ENCODE data around the gene YPEL2. TPM values are rescaled to one million over a fixed set of nuclear protein-coding genes. Genes with fewer than 3 reads are reported as not detected.

The YPEL2 gene
- polyA plus RNA-seq, 2 of the 4 experiments (the other 2 are of a cell fraction): 5.4 to 8.2 TPM

DNA sequence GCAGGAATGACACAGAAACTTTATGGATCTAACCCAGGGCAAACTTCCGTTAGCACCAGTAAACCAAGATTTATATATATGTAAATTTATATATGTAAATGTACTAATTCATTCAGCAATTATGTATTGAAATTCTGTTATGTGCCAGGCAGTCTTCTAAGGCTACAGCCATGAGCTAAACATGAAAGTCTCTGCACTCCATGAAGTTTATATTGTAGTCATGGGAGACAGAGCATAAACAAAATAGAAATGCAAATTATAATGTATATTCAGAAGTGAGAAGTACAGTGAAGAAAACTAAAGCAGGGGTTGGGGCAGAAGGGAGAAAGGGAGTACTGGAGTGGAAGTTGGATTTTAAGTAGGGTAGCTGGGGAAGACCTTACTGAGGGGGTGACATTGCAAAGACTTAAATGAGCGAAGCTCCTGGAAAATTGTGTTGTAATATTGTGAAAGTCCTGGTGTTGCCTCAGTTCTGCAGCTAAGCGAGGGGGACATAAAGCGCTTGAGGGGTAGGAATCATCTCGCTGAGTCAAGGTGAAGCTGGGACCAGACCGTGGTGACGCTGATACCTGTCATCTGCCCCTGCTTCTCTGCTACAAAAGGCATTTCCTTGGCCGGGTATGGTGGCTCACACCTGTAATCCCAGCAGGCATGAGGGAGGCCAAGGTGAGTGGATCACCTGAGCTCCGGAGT, 64.8 kb downstream of the YPEL2 start:
- no peaks in the 10 kb centered on the region for H3K9me3 ChIP-seq
- FAIRE-seq (no peak), ATAC-seq (no peak), DNase-seq (ENCODE audit: low read depth in 1 of 2, low spot score in 1 of 2) (no peak)
- CTCF ChIA-PET: interaction anchor here (1.1 to 2.0 kb wide), 6 partner anchors 10 to 176 kb away, joined by 3 to 10 read pairs (median 5); partner anchors contain the start of gene GDPD1
- H3K4me2 ChIP-seq: no peak overlapping the region
- no peak overlapping the region for H3K4me3 ChIP-seq
- POLR2A ChIA-PET: no interaction called here
- no peak overlapping the region for H3K27ac ChIP-seq
- H3K4me1 ChIP-seq: peaks cover 8% of the 10 kb centered on the region
- TF ChIP-seq KDM1A (IDR thresholded peaks at IDR 0.05; ENCODE audit: low read depth) (no peak), HOXB5 (CRISPR knock-in tag; IDR thresholded peaks at IDR 0.05) (no peak), CHD2 (IDR thresholded peaks at IDR 0.05; ENCODE audit: low read length, partially characterized antibody) (no peak), EHMT2 (IDR thresholded peaks at IDR 0.05; ENCODE audit: low read depth) (no peak), FOSL2 (IDR thresholded peaks at IDR 0.05) (no peak), FOSL2 (CRISPR knock-in tag; IDR thresholded peaks at IDR 0.05) (no peak), EHF (CRISPR knock-in tag; IDR thresholded peaks at IDR 0.05) (no peak), MYC (IDR thresholded peaks at IDR 0.05; ENCODE audit: borderline replicate concordance, low read length) (no peak), GATA3 (IDR thresholded peaks at IDR 0.05; ENCODE audit: borderline replicate concordance) (no peak), CHD4 (IDR thresholded peaks at IDR 0.05; ENCODE audit: borderline replicate concordance) (no peak), ESRRA (IDR thresholded peaks at IDR 0.05; ENCODE audit: borderline replicate concordance, low read length) (no peak), RFX5 (IDR thresholded peaks at IDR 0.05) (no peak), SMC3 (IDR thresholded peaks at IDR 0.05) (no peak)
- TF ChIP-seq, protein P1, sequence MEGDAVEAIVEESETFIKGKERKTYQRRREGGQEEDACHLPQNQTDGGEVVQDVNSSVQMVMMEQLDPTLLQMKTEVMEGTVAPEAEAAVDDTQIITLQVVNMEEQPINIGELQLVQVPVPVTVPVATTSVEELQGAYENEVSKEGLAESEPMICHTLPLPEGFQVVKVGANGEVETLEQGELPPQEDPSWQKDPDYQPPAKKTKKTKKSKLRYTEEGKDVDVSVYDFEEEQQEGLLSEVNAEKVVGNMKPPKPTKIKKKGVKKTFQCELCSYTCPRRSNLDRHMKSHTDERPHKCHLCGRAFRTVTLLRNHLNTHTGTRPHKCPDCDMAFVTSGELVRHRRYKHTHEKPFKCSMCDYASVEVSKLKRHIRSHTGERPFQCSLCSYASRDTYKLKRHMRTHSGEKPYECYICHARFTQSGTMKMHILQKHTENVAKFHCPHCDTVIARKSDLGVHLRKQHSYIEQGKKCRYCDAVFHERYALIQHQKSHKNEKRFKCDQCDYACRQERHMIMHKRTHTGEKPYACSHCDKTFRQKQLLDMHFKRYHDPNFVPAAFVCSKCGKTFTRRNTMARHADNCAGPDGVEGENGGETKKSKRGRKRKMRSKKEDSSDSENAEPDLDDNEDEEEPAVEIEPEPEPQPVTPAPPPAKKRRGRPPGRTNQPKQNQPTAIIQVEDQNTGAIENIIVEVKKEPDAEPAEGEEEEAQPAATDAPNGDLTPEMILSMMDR (IDR thresholded peaks at IDR 0.05): no peak
- TF ChIP-seq, protein P2, sequence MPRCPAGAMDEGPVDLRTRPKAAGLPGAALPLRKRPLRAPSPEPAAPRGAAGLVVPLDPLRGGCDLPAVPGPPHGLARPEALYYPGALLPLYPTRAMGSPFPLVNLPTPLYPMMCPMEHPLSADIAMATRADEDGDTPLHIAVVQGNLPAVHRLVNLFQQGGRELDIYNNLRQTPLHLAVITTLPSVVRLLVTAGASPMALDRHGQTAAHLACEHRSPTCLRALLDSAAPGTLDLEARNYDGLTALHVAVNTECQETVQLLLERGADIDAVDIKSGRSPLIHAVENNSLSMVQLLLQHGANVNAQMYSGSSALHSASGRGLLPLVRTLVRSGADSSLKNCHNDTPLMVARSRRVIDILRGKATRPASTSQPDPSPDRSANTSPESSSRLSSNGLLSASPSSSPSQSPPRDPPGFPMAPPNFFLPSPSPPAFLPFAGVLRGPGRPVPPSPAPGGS (IDR thresholded peaks at IDR 0.05): no peak
- TF ChIP-seq, protein P3, sequence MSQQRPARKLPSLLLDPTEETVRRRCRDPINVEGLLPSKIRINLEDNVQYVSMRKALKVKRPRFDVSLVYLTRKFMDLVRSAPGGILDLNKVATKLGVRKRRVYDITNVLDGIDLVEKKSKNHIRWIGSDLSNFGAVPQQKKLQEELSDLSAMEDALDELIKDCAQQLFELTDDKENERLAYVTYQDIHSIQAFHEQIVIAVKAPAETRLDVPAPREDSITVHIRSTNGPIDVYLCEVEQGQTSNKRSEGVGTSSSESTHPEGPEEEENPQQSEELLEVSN (IDR thresholded peaks at IDR 0.05; ENCODE audit: borderline replicate concordance, low read depth): no peak
- TF ChIP-seq, protein P4, sequence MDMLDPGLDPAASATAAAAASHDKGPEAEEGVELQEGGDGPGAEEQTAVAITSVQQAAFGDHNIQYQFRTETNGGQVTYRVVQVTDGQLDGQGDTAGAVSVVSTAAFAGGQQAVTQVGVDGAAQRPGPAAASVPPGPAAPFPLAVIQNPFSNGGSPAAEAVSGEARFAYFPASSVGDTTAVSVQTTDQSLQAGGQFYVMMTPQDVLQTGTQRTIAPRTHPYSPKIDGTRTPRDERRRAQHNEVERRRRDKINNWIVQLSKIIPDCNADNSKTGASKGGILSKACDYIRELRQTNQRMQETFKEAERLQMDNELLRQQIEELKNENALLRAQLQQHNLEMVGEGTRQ (IDR thresholded peaks at IDR 0.05): no peak
- TF ChIP-seq, protein P5, sequence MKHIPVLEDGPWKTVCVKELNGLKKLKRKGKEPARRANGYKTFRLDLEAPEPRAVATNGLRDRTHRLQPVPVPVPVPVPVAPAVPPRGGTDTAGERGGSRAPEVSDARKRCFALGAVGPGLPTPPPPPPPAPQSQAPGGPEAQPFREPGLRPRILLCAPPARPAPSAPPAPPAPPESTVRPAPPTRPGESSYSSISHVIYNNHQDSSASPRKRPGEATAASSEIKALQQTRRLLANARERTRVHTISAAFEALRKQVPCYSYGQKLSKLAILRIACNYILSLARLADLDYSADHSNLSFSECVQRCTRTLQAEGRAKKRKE (CRISPR knock-in tag; IDR thresholded peaks at IDR 0.05; ENCODE audit: low read depth): no peak
- WGBS (ENCODE audit: missing lambda C conversion rate): 87% methylated on average over 9 of the region's 9 CpGs

DNA sequence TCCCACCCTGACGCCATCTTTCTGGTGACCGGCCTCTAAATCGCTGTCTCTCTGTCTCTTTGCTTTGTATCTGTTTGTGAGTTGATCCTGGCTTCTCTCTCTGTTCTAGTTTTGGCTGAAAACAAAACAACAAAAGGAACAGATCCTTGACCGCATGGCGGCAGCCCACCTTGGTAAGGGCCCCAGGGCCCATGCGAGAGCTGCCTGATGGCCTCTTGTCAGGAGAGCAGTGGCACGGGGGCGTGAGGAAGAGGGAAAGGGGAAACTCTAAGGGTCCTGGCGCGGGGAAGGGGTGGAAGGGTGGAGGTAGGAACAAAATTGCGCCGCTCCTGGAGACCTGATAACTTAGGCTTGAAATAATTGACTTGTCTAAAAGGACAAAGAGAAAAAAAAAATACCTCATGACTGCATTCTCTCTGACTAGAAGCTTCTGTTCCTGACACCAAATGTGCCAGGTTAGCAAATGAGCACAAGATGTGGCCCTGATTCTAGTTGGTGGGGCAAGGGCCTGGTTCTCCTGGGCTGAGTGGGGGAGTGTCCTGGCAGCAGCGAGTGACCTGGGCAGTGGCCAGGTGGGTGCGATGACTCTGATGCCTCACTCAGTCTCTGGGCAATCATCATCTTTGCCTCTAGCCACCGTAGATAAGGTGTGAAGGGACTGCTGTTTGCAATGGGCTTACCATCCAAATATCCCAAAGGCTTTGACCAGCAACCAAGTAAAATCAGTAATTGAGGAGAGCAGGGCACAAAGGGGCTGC, 66.0 kb downstream of the YPEL2 start:
- Histone ChIP-seq H3K4me3 (no peak overlapping the region), H3K9me3 (no peaks in the 10 kb centered on the region), H3K27ac (no peak overlapping the region), H3K4me2 (no peak overlapping the region), H3K4me1 (peaks cover 16% of the 10 kb centered on the region)
- no peak for ATAC-seq
- FAIRE-seq: no peak
- no peak for DNase-seq (ENCODE audit: low read depth in 1 of 2, low spot score in 1 of 2)
- no peak for TF ChIP-seq MAZ (IDR thresholded peaks at IDR 0.05; ENCODE audit: borderline replicate concordance, low read depth, low read length)
- no peak for TF ChIP-seq CEBPB (IDR thresholded peaks at IDR 0.05)
- no peak for TF ChIP-seq NFE2L2 (conservative IDR thresholded peaks at IDR 0.05; ENCODE audit: low read length)
- no peak for TF ChIP-seq TP53 (CRISPR knock-in tag; IDR thresholded peaks at IDR 0.05)
- TF ChIP-seq, protein P6, sequence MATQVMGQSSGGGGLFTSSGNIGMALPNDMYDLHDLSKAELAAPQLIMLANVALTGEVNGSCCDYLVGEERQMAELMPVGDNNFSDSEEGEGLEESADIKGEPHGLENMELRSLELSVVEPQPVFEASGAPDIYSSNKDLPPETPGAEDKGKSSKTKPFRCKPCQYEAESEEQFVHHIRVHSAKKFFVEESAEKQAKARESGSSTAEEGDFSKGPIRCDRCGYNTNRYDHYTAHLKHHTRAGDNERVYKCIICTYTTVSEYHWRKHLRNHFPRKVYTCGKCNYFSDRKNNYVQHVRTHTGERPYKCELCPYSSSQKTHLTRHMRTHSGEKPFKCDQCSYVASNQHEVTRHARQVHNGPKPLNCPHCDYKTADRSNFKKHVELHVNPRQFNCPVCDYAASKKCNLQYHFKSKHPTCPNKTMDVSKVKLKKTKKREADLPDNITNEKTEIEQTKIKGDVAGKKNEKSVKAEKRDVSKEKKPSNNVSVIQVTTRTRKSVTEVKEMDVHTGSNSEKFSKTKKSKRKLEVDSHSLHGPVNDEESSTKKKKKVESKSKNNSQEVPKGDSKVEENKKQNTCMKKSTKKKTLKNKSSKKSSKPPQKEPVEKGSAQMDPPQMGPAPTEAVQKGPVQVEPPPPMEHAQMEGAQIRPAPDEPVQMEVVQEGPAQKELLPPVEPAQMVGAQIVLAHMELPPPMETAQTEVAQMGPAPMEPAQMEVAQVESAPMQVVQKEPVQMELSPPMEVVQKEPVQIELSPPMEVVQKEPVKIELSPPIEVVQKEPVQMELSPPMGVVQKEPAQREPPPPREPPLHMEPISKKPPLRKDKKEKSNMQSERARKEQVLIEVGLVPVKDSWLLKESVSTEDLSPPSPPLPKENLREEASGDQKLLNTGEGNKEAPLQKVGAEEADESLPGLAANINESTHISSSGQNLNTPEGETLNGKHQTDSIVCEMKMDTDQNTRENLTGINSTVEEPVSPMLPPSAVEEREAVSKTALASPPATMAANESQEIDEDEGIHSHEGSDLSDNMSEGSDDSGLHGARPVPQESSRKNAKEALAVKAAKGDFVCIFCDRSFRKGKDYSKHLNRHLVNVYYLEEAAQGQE (IDR thresholded peaks at IDR 0.05): no peak
- 90% methylated on average over 15 of the region's 15 CpGs for WGBS (ENCODE audit: missing lambda C conversion rate)
- CTCF ChIA-PET: interaction anchor here (1.0 to 2.0 kb wide), 3 partner anchors 26 to 68 kb away, joined by 3 to 6 read pairs (median 4); no protein-coding TSS in a partner anchor
- POLR2A ChIA-PET: no interaction called here

Measured in A549 (cell line).